GM18868 (cell line): Measurements from ENCODE around the gene CLEC3B.

ENCODE experiments used
- ATAC-seq: cut with Tn5 transposase; IDR thresholded peaks from one replicate; pipeline ENCODE4 v1.9.1; 2021; ENCODE audit warnings: mild to moderate bottlenecking, moderate library complexity; ENCODE audit not compliant: unreplicated experiment

Gene CLEC3B

DNA sequence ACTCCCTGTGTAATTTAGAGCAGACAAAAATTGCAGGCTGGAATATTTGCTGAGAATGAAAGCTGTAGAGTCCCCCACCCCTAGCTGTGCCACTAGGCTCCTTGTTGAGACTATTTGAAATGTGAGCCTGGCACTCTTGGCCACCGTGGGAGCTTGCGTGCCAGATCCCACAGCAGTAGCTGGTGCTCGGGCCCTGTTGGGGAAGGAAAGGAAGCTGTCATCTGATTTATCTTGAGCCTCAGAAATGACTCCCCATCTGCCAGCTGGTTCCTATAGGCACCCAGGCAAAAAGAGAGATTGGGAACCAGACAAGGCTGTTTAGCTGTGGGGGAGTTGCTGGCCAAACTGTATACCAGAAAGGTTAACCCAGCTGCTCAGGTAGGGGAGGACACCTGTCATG lies 23.4 kb upstream of the CLEC3B start:
- no peak for ATAC-seq

DNA sequence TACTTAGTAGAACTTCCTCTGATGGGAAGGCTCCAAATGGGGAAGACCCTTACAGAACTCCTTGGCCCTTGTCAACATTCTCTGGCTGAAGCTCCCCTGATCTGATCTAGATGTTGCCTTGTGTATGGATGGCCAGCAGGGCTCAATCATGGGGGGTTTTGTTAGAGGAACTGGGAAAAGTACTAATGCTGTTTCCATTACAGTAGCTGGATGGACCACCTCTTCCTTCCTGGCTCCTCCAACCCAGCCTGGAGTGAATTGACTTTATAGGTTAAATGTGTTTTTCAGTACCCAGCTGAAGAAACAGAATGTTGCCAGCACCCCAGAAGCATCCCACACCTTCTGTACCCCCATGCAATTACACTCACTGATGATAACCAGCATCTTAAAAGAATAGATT lies 22.7 kb upstream of the CLEC3B start:
- ATAC-seq, result no peak

DNA sequence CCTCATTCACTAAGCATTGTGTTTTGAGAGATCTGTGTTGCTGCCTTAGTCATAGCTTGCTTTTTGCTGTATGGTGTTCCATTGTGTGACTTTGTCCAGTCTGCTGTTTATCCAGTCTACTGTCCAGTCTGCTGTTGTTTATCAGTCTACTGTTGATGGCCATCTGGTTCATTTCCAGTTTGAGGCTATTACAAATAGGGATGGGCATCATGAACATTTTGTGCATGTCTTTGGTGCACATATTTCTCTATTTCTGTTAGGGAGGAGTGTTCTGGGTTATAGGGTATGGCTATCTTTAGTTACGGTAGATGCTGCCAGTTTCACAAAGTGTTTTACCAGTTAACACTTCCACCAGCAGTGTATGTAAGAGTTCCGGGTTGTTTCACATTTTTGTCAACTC lies 22.2 kb upstream of the CLEC3B start:
- no peak for ATAC-seq

DNA sequence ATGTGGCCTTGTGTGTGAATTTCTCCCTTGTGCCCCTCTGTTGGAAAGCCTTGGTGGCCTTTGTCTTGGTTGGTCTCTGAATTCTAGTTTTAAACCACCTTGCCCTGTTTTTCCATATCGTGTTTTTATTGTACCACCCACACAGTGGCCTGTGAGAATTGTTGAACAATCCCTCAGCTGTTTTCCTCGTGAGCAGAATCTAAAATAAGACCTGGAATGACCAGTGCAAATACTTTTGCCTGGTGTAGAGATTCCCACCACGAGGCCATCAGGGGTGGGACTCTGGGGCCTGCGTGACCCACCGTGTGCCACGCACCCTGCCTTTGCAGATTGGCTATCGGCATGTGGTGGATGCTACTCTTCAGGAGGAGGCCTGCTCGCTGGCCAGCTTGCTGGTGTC lies 19.0 kb upstream of the CLEC3B start:
- no peak for ATAC-seq

DNA sequence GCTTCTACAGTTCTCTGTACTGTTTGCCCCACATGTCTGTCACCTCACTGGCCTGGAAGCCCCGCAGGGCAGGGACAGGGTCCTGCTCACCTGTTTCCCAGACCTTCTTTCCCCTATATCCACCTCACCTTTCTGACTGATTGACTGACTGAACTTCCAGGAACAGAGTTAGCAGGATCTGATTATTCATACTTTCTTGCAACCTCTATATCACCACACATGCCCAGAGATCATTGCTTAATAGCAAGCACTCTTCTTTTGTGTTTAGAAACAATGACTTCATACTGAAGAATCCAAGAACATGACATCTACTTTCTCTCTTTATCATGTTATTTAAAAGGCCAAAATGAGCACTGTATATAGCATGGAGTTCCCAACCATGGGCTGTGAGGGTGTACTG lies 18.0 kb upstream of the CLEC3B start:
- ATAC-seq, result no peak

DNA sequence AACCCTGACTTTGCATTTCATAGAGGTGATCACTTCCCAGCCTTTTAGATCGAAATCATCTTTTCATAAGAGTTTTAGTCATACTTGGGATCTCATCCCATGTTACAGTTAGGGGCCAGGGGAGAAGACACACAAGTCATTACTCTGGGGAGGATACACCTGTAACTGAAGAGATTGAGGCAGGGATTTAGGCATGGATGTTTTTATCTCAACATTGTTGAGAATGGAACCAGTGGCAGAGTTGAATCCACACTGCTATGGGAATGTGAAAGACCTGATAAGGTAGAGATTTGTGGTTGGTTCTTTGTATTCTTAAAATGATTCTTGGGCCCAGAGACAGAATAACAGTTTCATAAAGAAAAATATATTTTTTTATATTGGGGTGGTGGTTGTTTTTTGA lies 16.2 kb upstream of the CLEC3B start:
- ATAC-seq, result no peak

DNA sequence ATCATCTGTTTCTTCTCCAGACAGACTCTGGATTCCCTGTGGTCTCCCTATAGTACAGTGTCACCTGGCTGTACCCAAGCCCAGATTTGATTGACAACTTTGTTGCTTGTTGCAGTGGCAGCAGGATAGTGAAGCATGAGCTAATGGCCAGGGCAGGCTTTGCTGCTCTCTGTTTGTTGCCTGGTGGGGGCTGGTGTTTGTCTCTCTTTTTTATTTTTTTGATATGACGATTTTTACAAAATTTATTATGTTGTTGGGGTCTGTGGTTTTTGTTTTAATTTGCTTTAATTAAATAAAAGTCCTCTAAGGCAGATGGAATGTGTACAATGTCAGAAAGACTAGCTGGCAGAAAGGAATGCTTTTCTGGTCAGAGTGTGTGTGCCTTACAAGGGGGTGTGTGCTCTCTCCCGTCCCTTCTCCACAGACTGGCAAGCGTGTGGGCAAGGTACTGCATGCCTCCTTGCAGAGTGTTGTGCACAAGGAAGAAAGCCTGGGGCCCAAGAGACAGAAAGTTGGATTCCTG lies 15.2 kb upstream of the CLEC3B start:
- ATAC-seq, result no peak

DNA sequence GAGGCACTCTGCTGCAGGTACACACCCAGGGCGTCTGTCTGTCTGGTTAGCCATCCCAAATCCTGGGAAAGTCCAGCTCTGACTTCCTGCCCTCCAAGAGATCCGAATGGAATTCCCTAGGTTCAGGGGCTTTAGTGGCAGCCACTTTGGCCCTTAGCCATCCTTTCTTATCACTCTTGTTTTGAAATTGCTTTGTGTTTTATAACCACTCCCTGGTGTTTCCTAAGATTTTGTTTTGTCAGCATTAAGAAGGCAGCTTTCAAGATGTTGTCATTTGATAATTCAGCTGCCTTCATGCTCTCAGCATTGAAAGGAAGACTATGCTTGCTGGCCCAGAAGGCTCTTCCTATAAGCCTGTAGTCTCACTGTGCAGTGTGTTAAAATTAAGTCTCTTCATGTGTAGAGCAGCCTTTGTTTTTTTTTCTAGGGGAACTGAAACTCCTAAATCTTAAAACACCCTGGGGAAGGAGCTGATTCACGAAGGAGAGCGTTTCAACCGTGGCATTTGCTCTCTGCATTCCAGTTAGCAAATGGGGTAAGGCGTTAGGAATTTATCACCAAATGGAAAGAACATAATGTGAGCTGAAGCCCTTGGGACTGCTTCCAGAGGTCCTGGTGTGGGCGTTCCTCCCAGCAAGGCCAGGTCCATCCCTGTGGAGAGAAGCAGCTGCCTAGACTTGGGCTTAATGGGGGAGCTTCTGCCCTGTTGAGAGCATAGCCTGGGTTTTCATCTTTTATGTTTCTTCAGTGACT lies 14.2 kb upstream of the CLEC3B start:
- peak; percentile 78 for ATAC-seq

DNA sequence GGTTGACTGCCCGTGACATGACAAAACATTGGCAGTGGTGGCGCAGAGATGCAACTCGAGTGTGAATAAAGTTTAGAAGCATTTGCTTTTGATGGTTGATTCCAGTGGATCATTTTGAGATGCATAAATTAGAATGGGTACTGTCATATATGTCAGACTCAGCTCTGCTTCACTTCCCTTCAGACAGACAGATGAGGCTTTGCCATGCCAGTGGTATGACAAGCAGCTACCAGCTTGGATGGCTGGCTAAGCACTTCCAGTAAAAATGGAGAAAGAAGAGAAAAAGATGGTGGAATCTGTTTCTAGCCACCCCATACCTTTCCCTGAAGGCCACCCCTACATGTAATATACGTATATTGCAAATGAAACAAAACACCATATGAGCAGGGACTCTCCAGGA lies 13.5 kb upstream of the CLEC3B start:
- no peak for ATAC-seq

DNA sequence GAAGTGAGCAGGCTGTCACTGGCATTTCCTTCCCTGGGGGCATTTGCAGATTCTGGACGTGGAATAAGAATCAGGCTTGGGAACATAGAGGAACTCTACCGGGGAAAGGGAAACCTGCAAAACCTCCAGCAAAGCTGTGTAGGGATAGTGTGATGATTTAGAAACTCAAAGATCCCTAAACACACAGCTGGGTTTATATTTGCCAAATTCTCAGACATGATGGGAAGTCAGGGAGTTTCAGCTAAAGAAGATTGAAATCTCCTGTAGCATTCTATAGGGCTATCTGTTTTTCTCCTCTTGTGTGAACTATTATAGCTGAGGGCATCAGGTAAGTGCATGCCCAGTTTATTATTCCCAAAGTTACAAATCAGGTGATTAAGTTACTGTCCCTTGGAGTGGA lies 9.2 kb upstream of the CLEC3B start:
- ATAC-seq, result no peak

DNA sequence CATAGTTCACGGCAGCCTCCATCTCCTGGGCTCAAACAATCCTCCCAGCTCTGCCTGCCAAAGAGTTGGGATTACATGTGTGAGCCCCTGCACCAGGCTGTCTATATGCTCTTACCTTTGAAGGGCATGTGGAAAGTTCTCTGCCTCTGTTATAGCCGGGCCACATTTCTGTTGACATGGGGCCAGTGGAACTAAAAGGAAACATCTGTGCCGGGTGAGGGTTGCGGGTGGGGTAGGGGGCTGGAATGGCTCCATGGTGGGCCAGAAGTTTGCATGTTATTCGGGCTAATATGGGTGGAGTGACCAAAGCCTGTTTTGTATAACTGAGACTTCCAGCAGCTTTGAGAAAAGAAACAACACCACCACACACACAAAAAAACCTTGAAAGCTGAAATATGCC lies 8.3 kb upstream of the CLEC3B start:
- no peak for ATAC-seq

DNA sequence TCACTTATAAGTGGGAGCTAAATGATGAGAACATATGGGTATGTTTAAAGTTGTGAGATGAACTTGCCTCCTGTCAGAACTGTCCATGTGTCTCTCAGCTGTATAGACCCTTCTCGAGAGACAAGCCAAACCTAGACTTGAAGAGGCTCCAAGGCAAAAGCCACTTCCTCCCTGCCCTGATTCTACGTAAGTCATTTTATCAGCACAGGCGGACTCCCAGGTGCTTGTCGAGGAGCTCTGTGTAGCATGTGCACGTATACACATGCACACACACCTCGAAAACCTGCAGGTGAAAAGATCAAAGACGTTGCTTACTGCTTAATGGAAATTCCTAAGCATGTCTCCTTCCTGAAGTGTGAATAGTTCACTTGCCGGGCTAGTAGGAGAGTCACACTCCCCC lies 5.6 kb upstream of the CLEC3B start:
- ATAC-seq, result no peak

DNA sequence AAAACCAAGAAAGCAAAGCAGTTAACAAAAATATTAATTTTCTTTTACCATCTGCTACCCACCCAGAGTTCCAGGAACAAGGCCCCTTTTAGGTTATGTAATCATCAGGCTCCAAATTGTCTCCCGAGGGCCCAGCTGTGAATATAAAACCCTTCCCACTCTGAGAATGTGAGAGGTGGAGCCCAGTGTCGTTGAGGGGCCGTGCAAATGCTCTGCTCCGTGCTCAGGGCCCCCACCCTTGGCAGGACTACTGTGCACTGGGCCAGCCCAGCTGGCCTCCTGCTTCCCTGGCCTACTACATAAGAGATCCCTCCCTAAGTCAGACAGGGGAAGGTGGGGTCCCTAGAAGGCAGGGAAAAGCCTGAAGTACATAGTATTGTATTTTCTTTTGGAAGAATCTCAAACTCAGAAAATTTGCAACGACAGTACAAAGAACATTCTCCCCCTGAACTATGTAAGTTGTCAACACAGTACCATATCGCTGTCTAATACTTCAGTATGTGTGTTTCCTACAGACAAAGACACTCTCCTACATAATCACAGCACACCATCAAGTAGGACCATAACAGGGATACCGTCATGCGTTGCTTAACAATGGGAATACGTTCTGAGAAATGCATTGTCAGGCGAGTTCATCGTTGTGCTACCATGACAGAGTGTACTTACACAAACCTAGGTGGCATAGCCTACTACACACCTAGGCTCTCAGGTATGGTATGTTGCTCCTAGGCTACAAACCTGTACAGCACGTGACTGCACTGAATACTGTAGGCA lies 4.4 kb upstream of the CLEC3B start:
- no peak for ATAC-seq

DNA sequence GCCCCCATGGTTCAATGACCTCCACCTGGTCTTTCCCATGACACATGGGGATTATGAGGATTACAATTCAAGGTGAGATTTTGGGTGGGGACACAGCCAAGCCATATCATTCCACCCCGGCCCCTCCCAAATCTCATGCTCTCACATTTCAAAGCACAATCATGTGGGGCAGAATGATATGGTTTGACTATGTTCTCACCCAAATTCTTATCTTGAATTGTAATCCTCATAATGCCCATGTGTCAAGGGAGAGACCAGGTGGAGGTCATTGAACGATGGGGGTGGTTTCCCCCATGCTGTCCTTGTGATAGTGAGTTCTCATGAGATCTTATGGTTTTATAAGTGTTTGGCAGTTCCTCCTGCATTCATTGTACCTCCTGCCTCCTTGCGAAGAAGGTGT lies 2.4 kb upstream of the CLEC3B start:
- ATAC-seq, result no peak

DNA sequence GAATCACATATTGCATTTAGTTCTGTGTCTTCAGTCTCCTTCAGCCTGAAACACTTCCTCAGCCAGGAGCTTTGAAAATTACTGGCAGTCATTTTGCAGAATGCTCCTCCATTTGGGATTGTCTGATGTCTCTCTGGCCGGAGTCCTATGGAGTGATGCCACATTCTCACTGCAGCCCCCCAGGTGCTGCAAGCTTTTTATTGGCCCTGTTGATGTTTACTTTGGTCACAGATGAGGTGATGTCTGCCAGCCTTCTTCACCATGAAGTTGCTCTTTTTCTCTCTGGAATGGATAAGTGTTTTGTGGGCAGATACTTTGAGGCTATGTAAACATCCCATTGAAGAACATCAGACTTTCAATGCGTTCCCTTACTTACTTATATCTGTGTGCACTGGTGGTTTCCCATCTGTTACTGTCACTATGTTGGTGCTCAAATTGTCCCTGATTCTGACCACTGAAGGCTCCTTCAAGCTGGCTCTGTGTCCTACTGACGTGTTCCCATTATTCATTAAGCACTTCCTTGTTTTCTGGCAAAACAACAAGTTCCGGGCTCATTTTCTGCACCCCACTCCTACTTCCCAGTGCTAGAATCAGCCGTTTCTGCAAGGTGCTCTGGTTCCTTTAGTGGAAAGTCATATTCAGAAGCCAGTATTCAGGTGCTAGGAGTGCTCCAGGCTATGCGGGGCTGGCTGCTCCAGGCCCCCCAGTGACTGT lies 1.4 kb upstream of the CLEC3B start:
- no peak for ATAC-seq

DNA sequence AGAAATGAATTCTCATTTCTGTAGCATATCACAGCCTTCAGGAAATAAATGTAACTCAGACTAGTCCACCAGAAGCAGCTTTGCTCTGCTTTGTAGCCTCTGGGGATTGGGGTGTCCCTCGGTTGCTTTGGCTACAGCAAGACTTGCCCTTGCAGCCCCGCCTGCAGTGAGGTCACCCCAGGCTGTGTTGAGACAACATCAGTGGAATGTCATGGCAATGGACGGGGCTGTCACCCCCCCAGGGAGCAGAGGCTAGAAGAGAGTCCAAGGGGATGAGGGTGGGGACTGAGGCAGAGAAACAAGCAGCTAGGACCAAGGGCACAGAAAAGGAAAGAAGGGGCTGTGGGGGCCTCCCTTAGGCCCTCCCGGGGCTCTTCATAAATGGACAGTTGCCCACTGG lies 854 bp downstream of the CLEC3B start:
- no peak for ATAC-seq

DNA sequence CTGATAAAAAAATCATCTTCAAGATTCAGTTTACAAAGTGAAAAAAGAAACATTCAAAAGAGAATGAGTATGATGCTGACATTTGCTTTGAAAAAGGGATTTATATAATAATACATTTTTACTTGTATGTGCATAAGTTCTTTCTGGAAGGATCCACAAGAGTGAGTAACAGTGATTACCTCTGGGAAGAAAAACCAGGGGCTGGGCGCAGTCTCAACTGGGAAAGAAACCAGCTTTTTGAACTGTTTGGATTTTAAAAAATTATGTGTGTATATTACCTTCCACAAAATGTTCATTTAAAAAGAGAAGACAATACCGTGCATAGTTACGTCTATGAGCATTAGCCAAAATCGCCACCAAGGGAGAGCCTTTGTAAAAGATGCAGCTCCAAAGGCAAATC lies 1.3 kb downstream of the CLEC3B start:
- ATAC-seq, result no peak

DNA sequence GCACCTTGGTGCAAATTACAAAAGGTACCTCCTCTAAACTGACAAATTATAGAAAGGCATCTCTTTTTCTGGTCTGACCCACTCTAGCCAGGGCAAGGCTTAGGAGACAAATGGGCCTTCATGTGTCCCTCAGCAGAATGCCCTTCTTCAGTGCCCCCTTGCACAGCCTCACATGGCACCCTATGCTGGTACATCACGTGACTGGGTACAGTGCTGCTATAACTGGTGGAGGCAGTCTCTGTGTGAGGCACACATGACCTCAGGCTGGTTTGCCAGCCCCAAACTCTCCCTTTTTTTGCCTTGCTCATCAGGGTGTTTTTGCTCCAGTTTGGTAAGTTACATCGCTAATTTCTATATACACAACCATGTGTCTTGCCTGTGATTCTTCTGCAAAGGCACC lies 3.1 kb downstream of the CLEC3B start:
- no peak for ATAC-seq

DNA sequence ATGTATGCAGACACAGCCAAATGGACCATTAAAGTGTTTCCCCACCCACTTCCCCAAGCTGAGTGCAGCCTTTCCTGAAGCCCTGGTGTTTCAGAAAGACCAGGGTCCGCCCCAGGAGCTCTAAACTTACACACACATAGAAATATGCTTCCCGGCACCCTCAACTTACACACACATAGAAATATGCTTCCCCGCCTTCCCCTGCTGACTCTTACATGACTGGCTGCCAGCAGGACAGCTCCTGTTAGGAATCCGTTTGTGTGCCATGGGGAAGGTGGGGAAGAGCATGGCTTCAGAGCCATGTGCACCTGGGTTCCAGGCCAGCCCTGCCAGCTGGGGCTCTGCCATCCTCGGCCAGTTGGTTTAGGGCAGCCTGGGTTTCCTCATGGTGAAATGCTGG lies 3.6 kb downstream of the CLEC3B start:
- ATAC-seq, result no peak

DNA sequence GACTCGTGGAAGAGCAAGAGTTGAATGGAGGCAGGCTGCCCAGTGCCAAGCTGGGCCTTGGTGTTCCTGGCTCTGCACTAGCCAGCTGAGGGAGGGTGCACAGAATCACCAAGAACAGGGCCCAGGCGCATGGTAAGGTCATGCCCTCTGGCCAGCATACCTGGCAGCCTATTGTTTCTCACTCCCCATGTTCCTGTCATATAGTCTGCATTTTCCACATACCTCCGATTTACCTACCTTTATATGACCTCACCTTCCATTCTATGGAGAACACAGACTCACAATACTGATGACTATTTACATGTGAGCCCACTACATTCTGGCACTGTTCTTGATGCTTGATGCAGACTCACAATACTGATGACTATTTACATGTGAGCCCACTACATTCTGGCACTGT lies 5.4 kb downstream of the CLEC3B start:
- ATAC-seq, result no peak

DNA sequence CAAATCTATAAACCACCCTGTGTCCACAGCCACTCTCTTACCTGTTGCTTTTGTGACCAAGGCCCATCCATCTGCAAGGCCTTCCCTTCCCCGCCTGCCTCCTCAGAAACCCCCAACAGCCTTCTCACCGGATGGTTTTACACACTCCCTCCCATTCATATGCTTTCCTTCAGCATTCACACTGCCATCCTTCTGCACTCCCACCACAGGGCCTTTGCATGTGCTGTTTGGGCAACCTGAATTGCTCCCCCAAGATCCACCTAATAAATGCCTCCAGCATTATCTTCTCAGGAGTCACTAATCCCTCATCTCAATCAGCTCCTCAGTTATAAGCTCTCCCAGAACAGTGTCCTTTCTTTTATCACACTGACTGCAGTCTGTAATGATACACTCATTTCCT lies 6.0 kb downstream of the CLEC3B start:
- no peak for ATAC-seq

DNA sequence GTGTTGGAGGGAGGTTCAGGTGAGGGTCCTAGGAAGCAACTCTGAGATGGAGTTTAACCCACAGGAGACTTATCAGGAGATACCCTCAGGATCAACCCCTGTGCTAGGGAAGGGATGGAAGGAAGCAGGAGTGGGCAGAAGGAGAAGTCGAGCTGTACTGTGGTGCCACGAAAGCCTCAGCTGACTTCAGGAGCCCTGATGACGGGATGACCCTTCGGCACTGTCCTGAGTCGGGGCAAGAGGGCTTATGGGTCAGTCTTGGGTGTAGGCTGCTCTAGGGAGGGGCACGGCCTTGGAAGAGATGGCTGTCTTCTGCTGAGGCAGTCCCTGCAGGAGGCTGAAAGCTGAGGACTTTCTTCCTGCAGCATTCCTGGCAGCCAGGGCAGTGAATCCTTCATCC lies 7.7 kb downstream of the CLEC3B start:
- ATAC-seq, result no peak
